IMR-90 (cell line): ENCODE results near the gene CLEC16A. TPM values are rescaled to one million over a fixed set of nuclear protein-coding genes. Genes with fewer than 3 reads are reported as not detected.

ENCODE experiments used
- ATAC-seq: fragments of 200-7000 bp; cut with Tn5 transposase; 2 replicates; pipeline ENCODE4 v1.9.1; 2020; ENCODE audit warnings: low read depth, mild to moderate bottlenecking, moderate library complexity
- BruUV-seq: library from RNA; stranded (reverse); fragments of 400-500 nt; replicated peaks from 2 replicates; lab custom pipeline; 2021; lab: Mats Ljungman, UMichigan
- CTCF ChIA-PET: fragments of 300-600 bp; formaldehyde crosslinking; extraction: SDS; loops from one replicate; lab custom pipeline; 2021; ENCODE audit warnings: antibody characterized with exemption; lab: Yijun Ruan, JAX
- POLR2A ChIA-PET: fragments of 300-600 bp; sonication (Branson Sonifier 250); formaldehyde crosslinking; loops from one replicate; lab custom pipeline; 2022; ENCODE audit warnings: antibody characterized with exemption; ENCODE audit not compliant: unreplicated experiment; lab: Charles Lee
- DNase-seq: peaks from one replicate; pipeline ENCODE4 v3.0.0; 2013
- H2AFZ ChIP-seq: replicated peaks from 2 replicates; pipeline ENCODE3; 2013; ENCODE audit warnings: low read length, mild to moderate bottlenecking; ENCODE audit not compliant: poor library complexity
- H2AK5ac ChIP-seq: 2 replicates; pipeline ENCODE4 v1.6.1; 2013; ENCODE audit warnings: low read depth, low read length, inconsistent platforms
- H2AK9ac ChIP-seq: replicated peaks from 2 replicates; pipeline ENCODE3; 2013; ENCODE audit warnings: mild to moderate bottlenecking, low read depth, low read length, moderate library complexity; ENCODE audit not compliant: poor library complexity
- H2BK120ac ChIP-seq: 2 replicates; pipeline ENCODE4 v1.6.1; 2013; ENCODE audit warnings: low read depth, low read length, inconsistent platforms
- H2BK15ac ChIP-seq: 3 replicates; pipeline ENCODE4 v1.6.1; 2013; ENCODE audit warnings: low read depth, low read length, inconsistent platforms
- H2BK20ac ChIP-seq: 2 replicates; pipeline ENCODE4 v1.6.1; 2013; ENCODE audit warnings: low read depth, mild to moderate bottlenecking, inconsistent platforms, low read length, moderate library complexity
- H2BK5ac ChIP-seq: 2 replicates; pipeline ENCODE4 v1.6.1; 2013; ENCODE audit warnings: mild to moderate bottlenecking, low read depth, low read length, inconsistent platforms; ENCODE audit not compliant: poor library complexity, severe bottlenecking
- H3K14ac ChIP-seq: replicated peaks from 2 replicates; pipeline ENCODE4 v1.6.1; 2013; ENCODE audit warnings: low read depth, low read length, inconsistent platforms
- H3K18ac ChIP-seq: 2 replicates; pipeline ENCODE4 v1.6.1; 2013; ENCODE audit warnings: low read depth, low read length, control low read depth
- H3K23ac ChIP-seq: 2 replicates; pipeline ENCODE4 v1.6.1; 2013; ENCODE audit warnings: low read depth, low read length, inconsistent platforms
- H3K27ac ChIP-seq: 2 replicates; pipeline ENCODE4 v1.5.1; 2013; ENCODE audit warnings: mild to moderate bottlenecking, control low read depth, low read length; ENCODE audit not compliant: insufficient read depth
- H3K27me3 ChIP-seq: 2 replicates; pipeline ENCODE4 v1.6.1; 2013; ENCODE audit warnings: low read length; ENCODE audit not compliant: control insufficient read depth, insufficient read depth
- H3K36me3 ChIP-seq: 2 replicates; pipeline ENCODE4 v1.6.1; 2013; ENCODE audit warnings: low read length, mixed read lengths; ENCODE audit not compliant: control insufficient read depth, insufficient read depth
- H3K4ac ChIP-seq: 2 replicates; pipeline ENCODE4 v1.6.1; 2013; ENCODE audit warnings: low read depth, low read length, inconsistent platforms
- H3K4me1 ChIP-seq: 2 replicates; pipeline ENCODE4 v1.6.1; 2013; ENCODE audit warnings: low read length, mixed read lengths; ENCODE audit not compliant: control insufficient read depth, insufficient read depth
- H3K4me2 ChIP-seq: 2 replicates; pipeline ENCODE4 v1.6.1; 2013; ENCODE audit warnings: low read depth, mild to moderate bottlenecking, control low read depth, low read length, moderate library complexity
- H3K4me3 ChIP-seq: 2 replicates; pipeline ENCODE4 v1.5.1; 2013; ENCODE audit warnings: low read depth, mild to moderate bottlenecking, control low read depth, low read length, moderate library complexity; ENCODE audit not compliant: insufficient read depth
- H3K56ac ChIP-seq: 2 replicates; pipeline ENCODE4 v1.6.1; 2013; ENCODE audit warnings: low read length, inconsistent platforms; ENCODE audit not compliant: insufficient read depth; ENCODE audit errors: extremely low read depth
- H3K79me1 ChIP-seq, 2 experiments: 2 replicates each; pipeline ENCODE4 v1.6.1; 2013; ENCODE audit warnings: low read length in 2 of 2, inconsistent platforms in 1 of 2, low read depth in 1 of 2
- H3K9ac ChIP-seq: 2 replicates; pipeline ENCODE4 v1.6.1; 2013; ENCODE audit warnings: low read depth, low read length, control low read depth
- H3K9me1 ChIP-seq: 2 replicates; pipeline ENCODE4 v1.6.1; 2013; ENCODE audit warnings: low read length, inconsistent platforms; ENCODE audit not compliant: insufficient read depth
- H3K9me3 ChIP-seq: 2 replicates; pipeline ENCODE4 v1.6.1; 2013; ENCODE audit warnings: low read length; ENCODE audit not compliant: control insufficient read depth, insufficient read depth
- H4K20me1 ChIP-seq: 2 replicates; pipeline ENCODE4 v1.6.1; 2013; ENCODE audit warnings: low read length, inconsistent platforms; ENCODE audit not compliant: insufficient read depth
- H4K5ac ChIP-seq: 2 replicates; pipeline ENCODE4 v1.6.1; 2013; ENCODE audit warnings: mild to moderate bottlenecking, low read depth, low read length, control low read depth
- H4K8ac ChIP-seq, 2 experiments: 2 replicates each; pipeline ENCODE4 v1.6.1; 2013; ENCODE audit warnings: low read depth in 2 of 2, low read length in 2 of 2, control low read depth in 1 of 2, inconsistent platforms in 1 of 2
- H4K91ac ChIP-seq: 2 replicates; pipeline ENCODE4 v1.6.1; 2013; ENCODE audit warnings: low read depth, low read length, inconsistent platforms; ENCODE audit not compliant: insufficient read depth
- CEBPB ChIP-seq: IDR thresholded peaks from 2 replicates; pipeline ENCODE4 v1.6.1; 2012; ENCODE audit warnings: low read depth, low read length, improper control_type of control experiment
- RAD21 ChIP-seq: IDR thresholded peaks from 2 replicates; pipeline ENCODE4 v1.6.1; 2012; ENCODE audit warnings: low read length, improper control_type of control experiment
- RFX5 ChIP-seq: IDR thresholded peaks from 2 replicates; pipeline ENCODE4 v1.8.0; 2012; ENCODE audit warnings: low read depth, mild to moderate bottlenecking, low read length, moderate library complexity
- WGBS, 2 experiments: methylation state at CpG; one replicate each; pipeline versions ENCODE4 v1.1.5 to v1.1.7; 2013; ENCODE audit warnings: missing lambda C conversion rate in 2 of 2; ENCODE audit not compliant: insufficient read length in 1 of 2; ENCODE audit errors: extremely low coverage in 2 of 2; 5-methylcytosine and 5-hydroxymethylcytosine counted together
- dilution Hi-C: fragments of 300-500 bp; cut with HindIII; formaldehyde crosslinking; loops from one replicate; pipeline ENCODE4 v1.14.3; 2018; ENCODE audit warnings: low sequenced_read_pairs; ENCODE audit not compliant: unreplicated experiment
- in situ Hi-C: fragments of 300-500 bp; cut with MboI; formaldehyde crosslinking; loops from 3 replicates; pipeline ENCODE4 v1.14.3; 2019; ENCODE audit warnings: low sequenced_read_pairs, inconsistent platforms, mixed read lengths
- intact Hi-C: fragments of 100-400 bp; cut with micrococcal nuclease; formaldehyde crosslinking; loops from 2 replicates; pipeline ENCODE4 v1.10.0; 2022
- polyA plus RNA-seq, 3 experiments: library from polyadenylated mRNA; depleted of rRNA; stranded (reverse); fragments of >200 nt; gene quantifications; 2 replicates each; pipeline ENCODE4 v1.2.3, GENCODE V29; 2012; ENCODE audit warnings: low replicate concordance in 1 of 3
- total RNA-seq: library from RNA; depleted of rRNA; stranded (reverse); fragments of >200 nt; gene quantifications from 2 replicates; pipeline ENCODE4 v1.2.3, GENCODE V29; 2012

The CLEC16A gene
- total and polyA plus RNA-seq, 2 of the 4 experiments (the other 2 are of a cell fraction): 15.9 to 16.5 TPM

DNA sequence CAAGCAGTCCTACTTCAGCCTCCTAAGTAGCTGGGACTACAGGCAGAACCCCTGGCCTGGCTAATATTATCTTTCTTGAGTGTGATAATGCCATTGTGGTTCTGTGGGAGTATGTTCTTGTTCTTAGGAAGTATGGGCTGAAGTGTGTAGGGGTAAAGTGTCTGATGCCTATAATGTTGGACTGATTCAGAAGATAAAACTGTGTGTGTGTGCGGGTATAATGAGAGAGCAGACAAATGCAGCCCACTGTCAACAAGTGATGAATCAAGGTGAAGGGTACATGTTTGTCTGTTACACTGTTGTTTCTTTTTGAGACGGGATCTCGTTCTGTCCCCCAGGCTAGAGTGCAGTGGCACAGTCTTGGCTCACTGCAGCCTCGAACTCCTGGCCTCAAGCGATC lies 127.5 kb downstream of the CLEC16A start:
- no peak for DNase-seq

More for the DNA sequence above, 127.5 kb downstream of the CLEC16A start:
- peaks cover 0 to 4% of the 10 kb centered on the region in 2 experiments; a peak in 1 of 4 replicates for H3K79me1 ChIP-seq
- in situ Hi-C loops (no loop called here), dilution Hi-C loops (no loop called here), intact Hi-C loops (no loop called here)
- H3K4me2 ChIP-seq: no peak overlapping the region
- ATAC-seq: no peak
- H4K91ac ChIP-seq: no peak overlapping the region
- H3K4me1 ChIP-seq: peaks cover 12% of the 10 kb centered on the region
- H3K9ac ChIP-seq: no peak overlapping the region
- WGBS, 2 experiments: 90% methylated on average over 5 of the region's 5 CpGs; no CpG with 5 or more reads in 1 of the 2 experiments
- H2AK5ac ChIP-seq: no peak overlapping the region
- no peak overlapping the region for H2AFZ ChIP-seq
- ChIA-PET CTCF (no interaction called here), POLR2A (no interaction called here)
- no peak overlapping the region for H3K4me3 ChIP-seq
- no peaks in the 10 kb centered on the region for H3K27me3 ChIP-seq
- no peak overlapping the region for H2BK5ac ChIP-seq
- no peak overlapping the region for H2BK120ac ChIP-seq
- no peak overlapping the region for H3K23ac ChIP-seq
- no peak overlapping the region for H3K14ac ChIP-seq
- H2AK9ac ChIP-seq: no peak overlapping the region
- H3K56ac ChIP-seq: no peak overlapping the region
- no peak overlapping the region; the same call in 2 of the 3 replicates for H2BK15ac ChIP-seq
- BruUV-seq: no TSS peak
- no peak overlapping the region for H3K18ac ChIP-seq
- TF ChIP-seq RFX5 (no peak), CEBPB (no peak), RAD21 (no peak)
- peaks cover 12% of the 10 kb centered on the region for H3K9me1 ChIP-seq
- H2BK20ac ChIP-seq: no peak overlapping the region
- no peak overlapping the region for H3K27ac ChIP-seq
- H3K9me3 ChIP-seq: no peaks in the 10 kb centered on the region
- H4K5ac ChIP-seq: no peak overlapping the region
- no peak overlapping the region for H4K8ac ChIP-seq
- H4K20me1 ChIP-seq: no peaks in the 10 kb centered on the region
- H3K4ac ChIP-seq: no peak overlapping the region
- peaks cover 8% of the 10 kb centered on the region; the same call in 1 of the 2 replicates for H3K36me3 ChIP-seq
